IMR-90 (cell line): ENCODE measurements around the gene PGS1. TPM values are rescaled to one million over a fixed set of nuclear protein-coding genes. Genes with fewer than 3 reads are reported as not detected.
A peak's percentile ranks its signal among the peaks of the same experiment; 100 is the strongest.

Source experiments
- ATAC-seq: fragments of 200-7000 bp; cut with Tn5 transposase; 2 replicates; pipeline ENCODE4 v1.9.1; 2020; ENCODE audit warnings: low read depth, mild to moderate bottlenecking, moderate library complexity
- BruUV-seq: library from RNA; stranded (reverse); fragments of 400-500 nt; replicated peaks from 2 replicates; lab custom pipeline; 2021; lab: Mats Ljungman, UMichigan
- CTCF ChIA-PET: fragments of 300-600 bp; formaldehyde crosslinking; extraction: SDS; loops from one replicate; lab custom pipeline; 2021; ENCODE audit warnings: antibody characterized with exemption; lab: Yijun Ruan, JAX
- POLR2A ChIA-PET: fragments of 300-600 bp; sonication (Branson Sonifier 250); formaldehyde crosslinking; loops from one replicate; lab custom pipeline; 2022; ENCODE audit warnings: antibody characterized with exemption; ENCODE audit not compliant: unreplicated experiment; lab: Charles Lee
- DNase-seq: peaks from one replicate; pipeline ENCODE4 v3.0.0; 2013
- H2AFZ ChIP-seq: replicated peaks from 2 replicates; pipeline ENCODE3; 2013; ENCODE audit warnings: low read length, mild to moderate bottlenecking; ENCODE audit not compliant: poor library complexity
- H2AK5ac ChIP-seq: 2 replicates; pipeline ENCODE4 v1.6.1; 2013; ENCODE audit warnings: low read depth, low read length, inconsistent platforms
- H2AK9ac ChIP-seq: replicated peaks from 2 replicates; pipeline ENCODE3; 2013; ENCODE audit warnings: mild to moderate bottlenecking, low read depth, low read length, moderate library complexity; ENCODE audit not compliant: poor library complexity
- H2BK120ac ChIP-seq: 2 replicates; pipeline ENCODE4 v1.6.1; 2013; ENCODE audit warnings: low read depth, low read length, inconsistent platforms
- H2BK15ac ChIP-seq: 3 replicates; pipeline ENCODE4 v1.6.1; 2013; ENCODE audit warnings: low read depth, low read length, inconsistent platforms
- H2BK20ac ChIP-seq: 2 replicates; pipeline ENCODE4 v1.6.1; 2013; ENCODE audit warnings: low read depth, mild to moderate bottlenecking, inconsistent platforms, low read length, moderate library complexity
- H2BK5ac ChIP-seq: 2 replicates; pipeline ENCODE4 v1.6.1; 2013; ENCODE audit warnings: mild to moderate bottlenecking, low read depth, low read length, inconsistent platforms; ENCODE audit not compliant: poor library complexity, severe bottlenecking
- H3K14ac ChIP-seq: replicated peaks from 2 replicates; pipeline ENCODE4 v1.6.1; 2013; ENCODE audit warnings: low read depth, low read length, inconsistent platforms
- H3K18ac ChIP-seq: 2 replicates; pipeline ENCODE4 v1.6.1; 2013; ENCODE audit warnings: low read depth, low read length, control low read depth
- H3K23ac ChIP-seq: 2 replicates; pipeline ENCODE4 v1.6.1; 2013; ENCODE audit warnings: low read depth, low read length, inconsistent platforms
- H3K27ac ChIP-seq: 2 replicates; pipeline ENCODE4 v1.5.1; 2013; ENCODE audit warnings: mild to moderate bottlenecking, control low read depth, low read length; ENCODE audit not compliant: insufficient read depth
- H3K27me3 ChIP-seq: 2 replicates; pipeline ENCODE4 v1.6.1; 2013; ENCODE audit warnings: low read length; ENCODE audit not compliant: control insufficient read depth, insufficient read depth
- H3K36me3 ChIP-seq: 2 replicates; pipeline ENCODE4 v1.6.1; 2013; ENCODE audit warnings: low read length, mixed read lengths; ENCODE audit not compliant: control insufficient read depth, insufficient read depth
- H3K4ac ChIP-seq: 2 replicates; pipeline ENCODE4 v1.6.1; 2013; ENCODE audit warnings: low read depth, low read length, inconsistent platforms
- H3K4me1 ChIP-seq: 2 replicates; pipeline ENCODE4 v1.6.1; 2013; ENCODE audit warnings: low read length, mixed read lengths; ENCODE audit not compliant: control insufficient read depth, insufficient read depth
- H3K4me2 ChIP-seq: 2 replicates; pipeline ENCODE4 v1.6.1; 2013; ENCODE audit warnings: low read depth, mild to moderate bottlenecking, control low read depth, low read length, moderate library complexity
- H3K4me3 ChIP-seq: 2 replicates; pipeline ENCODE4 v1.5.1; 2013; ENCODE audit warnings: low read depth, mild to moderate bottlenecking, control low read depth, low read length, moderate library complexity; ENCODE audit not compliant: insufficient read depth
- H3K56ac ChIP-seq: 2 replicates; pipeline ENCODE4 v1.6.1; 2013; ENCODE audit warnings: low read length, inconsistent platforms; ENCODE audit not compliant: insufficient read depth; ENCODE audit errors: extremely low read depth
- H3K79me1 ChIP-seq, 2 experiments: 2 replicates each; pipeline ENCODE4 v1.6.1; 2013; ENCODE audit warnings: low read length in 2 of 2, inconsistent platforms in 1 of 2, low read depth in 1 of 2
- H3K9ac ChIP-seq: 2 replicates; pipeline ENCODE4 v1.6.1; 2013; ENCODE audit warnings: low read depth, low read length, control low read depth
- H3K9me1 ChIP-seq: 2 replicates; pipeline ENCODE4 v1.6.1; 2013; ENCODE audit warnings: low read length, inconsistent platforms; ENCODE audit not compliant: insufficient read depth
- H3K9me3 ChIP-seq: 2 replicates; pipeline ENCODE4 v1.6.1; 2013; ENCODE audit warnings: low read length; ENCODE audit not compliant: control insufficient read depth, insufficient read depth
- H4K20me1 ChIP-seq: 2 replicates; pipeline ENCODE4 v1.6.1; 2013; ENCODE audit warnings: low read length, inconsistent platforms; ENCODE audit not compliant: insufficient read depth
- H4K5ac ChIP-seq: 2 replicates; pipeline ENCODE4 v1.6.1; 2013; ENCODE audit warnings: mild to moderate bottlenecking, low read depth, low read length, control low read depth
- H4K8ac ChIP-seq, 2 experiments: 2 replicates each; pipeline ENCODE4 v1.6.1; 2013; ENCODE audit warnings: low read depth in 2 of 2, low read length in 2 of 2, control low read depth in 1 of 2, inconsistent platforms in 1 of 2
- H4K91ac ChIP-seq: 2 replicates; pipeline ENCODE4 v1.6.1; 2013; ENCODE audit warnings: low read depth, low read length, inconsistent platforms; ENCODE audit not compliant: insufficient read depth
- CEBPB ChIP-seq: IDR thresholded peaks from 2 replicates; pipeline ENCODE4 v1.6.1; 2012; ENCODE audit warnings: low read depth, low read length, improper control_type of control experiment
- CHD1 ChIP-seq: IDR thresholded peaks from 2 replicates; pipeline ENCODE4 v1.6.1; 2012; ENCODE audit warnings: low read depth, low read length, improper control_type of control experiment
- CTCF ChIP-seq: conservative IDR thresholded peaks from 2 replicates; pipeline ENCODE4 v1.5.1; 2012; ENCODE audit warnings: mild to moderate bottlenecking, low read depth, low read length, improper control_type of control experiment
- ELK1 ChIP-seq: fragments of 150-350 bp; IDR thresholded peaks from 2 replicates; pipeline ENCODE4 v1.6.1; 2016; ENCODE audit warnings: low read depth, mild to moderate bottlenecking, low read length, moderate library complexity, borderline replicate concordance
- FOS ChIP-seq: fragments of 150-350 bp; IDR thresholded peaks from 2 replicates; pipeline ENCODE4 v1.6.1; 2016; ENCODE audit warnings: low read depth, low read length
- MAFK ChIP-seq: IDR thresholded peaks from 2 replicates; pipeline ENCODE4 v1.6.1; 2012; ENCODE audit warnings: low read depth, low read length, improper control_type of control experiment
- MAZ ChIP-seq: IDR thresholded peaks from 2 replicates; pipeline ENCODE4 v1.6.1; 2012; ENCODE audit warnings: low read depth, mild to moderate bottlenecking, low read length, improper control_type of control experiment, moderate library complexity, borderline replicate concordance
- MXI1 ChIP-seq: IDR thresholded peaks from 2 replicates; pipeline ENCODE4 v1.6.1; 2012; ENCODE audit warnings: low read depth, mild to moderate bottlenecking, low read length, moderate library complexity, borderline replicate concordance
- NFE2L2 ChIP-seq: fragments of 150-350 bp; IDR thresholded peaks from 2 replicates; pipeline ENCODE4 v1.6.1; 2016; ENCODE audit warnings: low read depth, mild to moderate bottlenecking, low read length
- POLR2A ChIP-seq: IDR thresholded peaks from 2 replicates; pipeline ENCODE4 v1.6.1; 2012; ENCODE audit warnings: mild to moderate bottlenecking, low read depth, low read length
- RAD21 ChIP-seq: IDR thresholded peaks from 2 replicates; pipeline ENCODE4 v1.6.1; 2012; ENCODE audit warnings: low read length, improper control_type of control experiment
- RCOR1 ChIP-seq: IDR thresholded peaks from 2 replicates; pipeline ENCODE4 v1.6.1; 2012; ENCODE audit warnings: mild to moderate bottlenecking, low read length, improper control_type of control experiment; ENCODE audit not compliant: insufficient replicate concordance
- RFX5 ChIP-seq: IDR thresholded peaks from 2 replicates; pipeline ENCODE4 v1.8.0; 2012; ENCODE audit warnings: low read depth, mild to moderate bottlenecking, low read length, moderate library complexity
- SMC3 ChIP-seq: fragments of 150-350 bp; IDR thresholded peaks from 2 replicates; pipeline ENCODE4 v1.6.1; 2016; ENCODE audit warnings: low read depth, mild to moderate bottlenecking, antibody characterized with exemption, low read length, moderate library complexity
- WGBS, 2 experiments: methylation state at CpG; one replicate each; pipeline versions ENCODE4 v1.1.5 to v1.1.7; 2013; ENCODE audit warnings: missing lambda C conversion rate in 2 of 2; ENCODE audit not compliant: insufficient read length in 1 of 2; ENCODE audit errors: extremely low coverage in 2 of 2; 5-methylcytosine and 5-hydroxymethylcytosine counted together
- dilution Hi-C: fragments of 300-500 bp; cut with HindIII; formaldehyde crosslinking; loops from one replicate; pipeline ENCODE4 v1.14.3; 2018; ENCODE audit warnings: low sequenced_read_pairs; ENCODE audit not compliant: unreplicated experiment
- in situ Hi-C: fragments of 300-500 bp; cut with MboI; formaldehyde crosslinking; loops from 3 replicates; pipeline ENCODE4 v1.14.3; 2019; ENCODE audit warnings: low sequenced_read_pairs, inconsistent platforms, mixed read lengths
- intact Hi-C: fragments of 100-400 bp; cut with micrococcal nuclease; formaldehyde crosslinking; loops from 2 replicates; pipeline ENCODE4 v1.10.0; 2022
- polyA plus RNA-seq, 3 experiments: library from polyadenylated mRNA; depleted of rRNA; stranded (reverse); fragments of >200 nt; gene quantifications; 2 replicates each; pipeline ENCODE4 v1.2.3, GENCODE V29; 2012; ENCODE audit warnings: low replicate concordance in 1 of 3
- total RNA-seq: library from RNA; depleted of rRNA; stranded (reverse); fragments of >200 nt; gene quantifications from 2 replicates; pipeline ENCODE4 v1.2.3, GENCODE V29; 2012

PGS1 gene
- total and polyA plus RNA-seq, 2 of the 4 experiments (the other 2 are of a cell fraction) = 18.5 to 43.2 TPM

- H3K18ac ChIP-seq = no peak overlapping the region
Observed at GRCh38 chr17:78459696-78460095, 81.2 kb downstream of the PGS1 start.

More at GRCh38 chr17:78459696-78460095, 81.2 kb downstream of the PGS1 start:
- H2BK15ac ChIP-seq = no peak overlapping the region
- H2BK120ac ChIP-seq = no peak overlapping the region
- no peaks in the 10 kb centered on the region for H3K79me1 ChIP-seq
- no peak overlapping the region for H3K4ac ChIP-seq
- no peak overlapping the region for H4K5ac ChIP-seq
- intact Hi-C loops (no loop called here), dilution Hi-C loops (no loop called here), in situ Hi-C loops (no loop called here)
- H3K14ac ChIP-seq = no peak overlapping the region
- H3K4me1 ChIP-seq = no peaks in the 10 kb centered on the region
- H3K36me3 ChIP-seq = no peaks in the 10 kb centered on the region
- CTCF ChIA-PET = no interaction called here
- H3K9me3 ChIP-seq = no peaks in the 10 kb centered on the region
- peak overlapping the region; percentile 58 for H2AFZ ChIP-seq
- ATAC-seq (no peak), DNase-seq (no peak)
- H2AK5ac ChIP-seq = no peak overlapping the region
- H4K91ac ChIP-seq = no peak overlapping the region
- no peak for TF ChIP-seq POLR2A
- no peak for TF ChIP-seq MAFK
- TF ChIP-seq CTCF = no peak
- no peak for TF ChIP-seq MAZ
- no peak for TF ChIP-seq SMC3
- TF ChIP-seq MXI1 = no peak
- no peak for TF ChIP-seq CEBPB
- no peak for TF ChIP-seq NFE2L2
- no peak for TF ChIP-seq FOS
- TF ChIP-seq RFX5 = no peak
- no peak for TF ChIP-seq RCOR1
- TF ChIP-seq RAD21 = no peak
- TF ChIP-seq ELK1 = no peak
- TF ChIP-seq CHD1 = no peak
- no TSS peak for BruUV-seq
- H2BK20ac ChIP-seq = no peak overlapping the region
- POLR2A ChIA-PET = no interaction called here
- no peak overlapping the region for H3K23ac ChIP-seq
- H4K8ac ChIP-seq = no peak overlapping the region
- whole genome bisulfite sequencing, 2 experiments = 85% methylated on average over 15 of the region's 21 CpGs; no CpG with 5 or more reads in 1 of the 2 experiments
- no peak overlapping the region for H3K9ac ChIP-seq
- no peak overlapping the region for H2AK9ac ChIP-seq
- H3K56ac ChIP-seq = no peak overlapping the region
- peaks cover 12% of the 10 kb centered on the region for H3K27me3 ChIP-seq
- H2BK5ac ChIP-seq = no peak overlapping the region
- H3K9me1 ChIP-seq = no peaks in the 10 kb centered on the region
- no peaks in the 10 kb centered on the region for H4K20me1 ChIP-seq
- H3K4me3 ChIP-seq = no peak overlapping the region
- H3K4me2 ChIP-seq = no peak overlapping the region
- H3K27ac ChIP-seq = no peak overlapping the region
